HepG2 (cell line): ENCODE data around the gene UBASH3A. TPM values are rescaled to one million over a fixed set of nuclear protein-coding genes. Genes with fewer than 3 reads are reported as not detected.

Source experiments
- NFKBIZ ChIP-seq: IDR thresholded peaks from 2 replicates; pipeline ENCODE4 v1.6.1; 2018; ENCODE audit warnings: missing genetic modification reagents, missing compliant biosample characterization
- RFX1 ChIP-seq: fragments of 450-650 bp; IDR thresholded peaks from 2 replicates; pipeline ENCODE4 v1.6.1; 2017
- RXRA ChIP-seq: sonication (generic); formaldehyde crosslinking; IDR thresholded peaks from 2 replicates; pipeline ENCODE4 v1.5.1; 2020; ENCODE audit warnings: missing genetic modification reagents
- TGIF2 ChIP-seq: IDR thresholded peaks from 2 replicates; pipeline ENCODE4 v1.6.1; 2016; ENCODE audit warnings: control low read depth, missing compliant biosample characterization
- ZFYVE20 ChIP-seq: sonication (generic); formaldehyde crosslinking; IDR thresholded peaks from 2 replicates; pipeline ENCODE4 v1.8.0; 2023; ENCODE audit warnings: low read depth, mild to moderate bottlenecking, moderate library complexity, missing genetic modification reagents, borderline replicate concordance
- ZNF256 ChIP-seq: sonication (generic); formaldehyde crosslinking; conservative IDR thresholded peaks from 2 replicates; pipeline ENCODE4 v1.4.0; 2020; ENCODE audit warnings: missing genetic modification reagents
- ZNF337 ChIP-seq: sonication (generic); formaldehyde crosslinking; IDR thresholded peaks from 2 replicates; pipeline ENCODE4 v1.5.1; 2020; ENCODE audit warnings: missing genetic modification reagents, low read depth, mild to moderate bottlenecking, borderline replicate concordance
- ZNF460 ChIP-seq: sonication (generic); formaldehyde crosslinking; IDR thresholded peaks from 2 replicates; pipeline ENCODE4 v1.5.1; 2020; ENCODE audit warnings: missing genetic modification reagents, mild to moderate bottlenecking, borderline replicate concordance
- polyA plus RNA-seq, 8 experiments: library from polyadenylated mRNA; depleted of rRNA in 3 of 8; stranded (reverse) in 7 of 8; unstranded in 1 of 8; fragments of >200 nt; fragmentation: Illumina TruSeq in 4 of 8; extraction: Trizol in 4 of 8; gene quantifications; 2 replicates each; pipeline versions ENCODE4 v1.2.1 to v1.2.3, GENCODE V29; 2011 to 2016; ENCODE audit warnings: low read depth in 4 of 8, missing spikeins in 1 of 8, mixed read lengths in 1 of 8; ENCODE audit not compliant: insufficient read depth in 1 of 8
- total RNA-seq, 5 experiments: library from RNA; depleted of rRNA; stranded (reverse); fragments of >200 nt; fragmentation: Illumina TruSeq; extraction: Trizol; gene quantifications; 2 replicates each; pipeline ENCODE4 v1.2.3, GENCODE V29; 2016; ENCODE audit warnings: low read depth in 1 of 5
- TF ChIP-seq, protein P1 (sequence below), 2 experiments: fragments of 450-650 bp in 1 of 2; sonication (generic) in 1 of 2; formaldehyde crosslinking in 1 of 2; IDR thresholded peaks; 2 replicates each; pipeline versions ENCODE4 v1.6.1 to v1.8.0; 2016 to 2022; ENCODE audit warnings: antibody characterized with exemption in 1 of 2, mild to moderate bottlenecking in 1 of 2, missing genetic modification reagents in 1 of 2
- TF ChIP-seq, protein P2 (sequence below): sonication (generic); formaldehyde crosslinking; IDR thresholded peaks from 2 replicates; pipeline ENCODE4 v1.4.0; 2020; ENCODE audit warnings: missing genetic modification reagents
- TF ChIP-seq, protein P3 (sequence below): sonication (generic); formaldehyde crosslinking; conservative IDR thresholded peaks from 2 replicates; pipeline ENCODE4 v1.4.0; 2020; ENCODE audit warnings: mild to moderate bottlenecking, missing genetic modification reagents, moderate library complexity
- TF ChIP-seq, protein P4 (sequence below): sonication (generic); formaldehyde crosslinking; conservative IDR thresholded peaks from 2 replicates; pipeline ENCODE4 v1.4.0; 2020; ENCODE audit warnings: missing genetic modification reagents

The UBASH3A gene
- total and polyA plus RNA-seq, 2 of the 13 experiments (the other 11 are each of a cell fraction or from before 2014, with no cell fraction given) = not detected

DNA sequence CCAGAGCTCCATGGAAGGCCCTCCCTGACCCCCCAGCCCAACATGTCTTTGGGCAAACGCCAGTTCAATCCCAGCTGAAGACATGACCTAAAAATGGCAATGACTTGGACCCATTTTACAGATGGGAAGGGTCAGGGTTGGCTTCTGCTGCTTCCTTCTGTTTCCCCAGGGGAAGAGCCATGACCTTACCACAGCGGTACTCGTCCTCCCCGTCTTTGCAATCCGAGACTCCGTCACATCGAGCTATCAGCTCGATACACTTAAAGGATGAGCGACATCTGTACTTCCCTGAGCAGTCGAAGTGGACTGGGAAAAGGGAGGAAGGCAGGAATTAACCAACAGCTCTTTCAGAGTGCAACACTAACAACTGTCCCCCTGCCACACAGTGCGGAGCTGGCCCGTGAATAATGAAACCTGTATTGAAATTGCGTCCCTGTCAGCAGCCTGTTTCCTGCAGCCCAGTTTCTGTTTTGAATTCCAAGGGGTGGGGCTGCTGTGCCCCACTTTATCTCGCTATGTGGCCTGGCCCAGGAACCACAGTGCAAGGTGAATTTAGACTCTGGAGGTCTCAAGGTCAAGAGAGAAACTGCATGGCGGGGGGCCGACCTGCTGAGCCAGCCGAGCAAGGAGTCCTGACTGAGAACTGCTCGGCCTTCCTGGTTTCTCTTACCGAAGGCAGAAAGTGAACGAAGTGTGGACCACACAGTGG is 14.8 kb upstream of the UBASH3A start (continued):
- TF ChIP-seq, protein P1, sequence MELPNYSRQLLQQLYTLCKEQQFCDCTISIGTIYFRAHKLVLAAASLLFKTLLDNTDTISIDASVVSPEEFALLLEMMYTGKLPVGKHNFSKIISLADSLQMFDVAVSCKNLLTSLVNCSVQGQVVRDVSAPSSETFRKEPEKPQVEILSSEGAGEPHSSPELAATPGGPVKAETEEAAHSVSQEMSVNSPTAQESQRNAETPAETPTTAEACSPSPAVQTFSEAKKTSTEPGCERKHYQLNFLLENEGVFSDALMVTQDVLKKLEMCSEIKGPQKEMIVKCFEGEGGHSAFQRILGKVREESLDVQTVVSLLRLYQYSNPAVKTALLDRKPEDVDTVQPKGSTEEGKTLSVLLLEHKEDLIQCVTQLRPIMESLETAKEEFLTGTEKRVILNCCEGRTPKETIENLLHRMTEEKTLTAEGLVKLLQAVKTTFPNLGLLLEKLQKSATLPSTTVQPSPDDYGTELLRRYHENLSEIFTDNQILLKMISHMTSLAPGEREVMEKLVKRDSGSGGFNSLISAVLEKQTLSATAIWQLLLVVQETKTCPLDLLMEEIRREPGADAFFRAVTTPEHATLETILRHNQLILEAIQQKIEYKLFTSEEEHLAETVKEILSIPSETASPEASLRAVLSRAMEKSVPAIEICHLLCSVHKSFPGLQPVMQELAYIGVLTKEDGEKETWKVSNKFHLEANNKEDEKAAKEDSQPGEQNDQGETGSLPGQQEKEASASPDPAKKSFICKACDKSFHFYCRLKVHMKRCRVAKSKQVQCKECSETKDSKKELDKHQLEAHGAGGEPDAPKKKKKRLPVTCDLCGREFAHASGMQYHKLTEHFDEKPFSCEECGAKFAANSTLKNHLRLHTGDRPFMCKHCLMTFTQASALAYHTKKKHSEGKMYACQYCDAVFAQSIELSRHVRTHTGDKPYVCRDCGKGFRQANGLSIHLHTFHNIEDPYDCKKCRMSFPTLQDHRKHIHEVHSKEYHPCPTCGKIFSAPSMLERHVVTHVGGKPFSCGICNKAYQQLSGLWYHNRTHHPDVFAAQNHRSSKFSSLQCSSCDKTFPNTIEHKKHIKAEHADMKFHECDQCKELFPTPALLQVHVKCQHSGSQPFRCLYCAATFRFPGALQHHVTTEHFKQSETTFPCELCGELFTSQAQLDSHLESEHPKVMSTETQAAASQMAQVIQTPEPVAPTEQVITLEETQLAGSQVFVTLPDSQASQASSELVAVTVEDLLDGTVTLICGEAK (IDR thresholded peaks at IDR 0.05) = no peak
- TF ChIP-seq, protein P1 (CRISPR knock-in tag; IDR thresholded peaks at IDR 0.05) = no peak
- TF ChIP-seq ZNF256 (CRISPR knock-in tag) (no peak), NFKBIZ (CRISPR knock-in tag) (no peak), ZNF460 (peak; percentile 13; the same call in 1 of the 2 replicates), TGIF2 (CRISPR knock-in tag) (0 out of 2 replicates have a peak, but pooled peaks have one; percentile 35), ZNF337 (CRISPR knock-in tag) (no peak), RFX1 (no peak), RXRA (peak; percentile 37; the same call in 1 of the 2 replicates), ZFYVE20 (CRISPR knock-in tag) (no peak)
- TF ChIP-seq, protein P2, sequence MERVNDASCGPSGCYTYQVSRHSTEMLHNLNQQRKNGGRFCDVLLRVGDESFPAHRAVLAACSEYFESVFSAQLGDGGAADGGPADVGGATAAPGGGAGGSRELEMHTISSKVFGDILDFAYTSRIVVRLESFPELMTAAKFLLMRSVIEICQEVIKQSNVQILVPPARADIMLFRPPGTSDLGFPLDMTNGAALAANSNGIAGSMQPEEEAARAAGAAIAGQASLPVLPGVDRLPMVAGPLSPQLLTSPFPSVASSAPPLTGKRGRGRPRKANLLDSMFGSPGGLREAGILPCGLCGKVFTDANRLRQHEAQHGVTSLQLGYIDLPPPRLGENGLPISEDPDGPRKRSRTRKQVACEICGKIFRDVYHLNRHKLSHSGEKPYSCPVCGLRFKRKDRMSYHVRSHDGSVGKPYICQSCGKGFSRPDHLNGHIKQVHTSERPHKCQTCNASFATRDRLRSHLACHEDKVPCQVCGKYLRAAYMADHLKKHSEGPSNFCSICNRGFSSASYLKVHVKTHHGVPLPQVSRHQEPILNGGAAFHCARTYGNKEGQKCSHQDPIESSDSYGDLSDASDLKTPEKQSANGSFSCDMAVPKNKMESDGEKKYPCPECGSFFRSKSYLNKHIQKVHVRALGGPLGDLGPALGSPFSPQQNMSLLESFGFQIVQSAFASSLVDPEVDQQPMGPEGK (CRISPR knock-in tag) = peak; percentile 86
- TF ChIP-seq, protein P3, sequence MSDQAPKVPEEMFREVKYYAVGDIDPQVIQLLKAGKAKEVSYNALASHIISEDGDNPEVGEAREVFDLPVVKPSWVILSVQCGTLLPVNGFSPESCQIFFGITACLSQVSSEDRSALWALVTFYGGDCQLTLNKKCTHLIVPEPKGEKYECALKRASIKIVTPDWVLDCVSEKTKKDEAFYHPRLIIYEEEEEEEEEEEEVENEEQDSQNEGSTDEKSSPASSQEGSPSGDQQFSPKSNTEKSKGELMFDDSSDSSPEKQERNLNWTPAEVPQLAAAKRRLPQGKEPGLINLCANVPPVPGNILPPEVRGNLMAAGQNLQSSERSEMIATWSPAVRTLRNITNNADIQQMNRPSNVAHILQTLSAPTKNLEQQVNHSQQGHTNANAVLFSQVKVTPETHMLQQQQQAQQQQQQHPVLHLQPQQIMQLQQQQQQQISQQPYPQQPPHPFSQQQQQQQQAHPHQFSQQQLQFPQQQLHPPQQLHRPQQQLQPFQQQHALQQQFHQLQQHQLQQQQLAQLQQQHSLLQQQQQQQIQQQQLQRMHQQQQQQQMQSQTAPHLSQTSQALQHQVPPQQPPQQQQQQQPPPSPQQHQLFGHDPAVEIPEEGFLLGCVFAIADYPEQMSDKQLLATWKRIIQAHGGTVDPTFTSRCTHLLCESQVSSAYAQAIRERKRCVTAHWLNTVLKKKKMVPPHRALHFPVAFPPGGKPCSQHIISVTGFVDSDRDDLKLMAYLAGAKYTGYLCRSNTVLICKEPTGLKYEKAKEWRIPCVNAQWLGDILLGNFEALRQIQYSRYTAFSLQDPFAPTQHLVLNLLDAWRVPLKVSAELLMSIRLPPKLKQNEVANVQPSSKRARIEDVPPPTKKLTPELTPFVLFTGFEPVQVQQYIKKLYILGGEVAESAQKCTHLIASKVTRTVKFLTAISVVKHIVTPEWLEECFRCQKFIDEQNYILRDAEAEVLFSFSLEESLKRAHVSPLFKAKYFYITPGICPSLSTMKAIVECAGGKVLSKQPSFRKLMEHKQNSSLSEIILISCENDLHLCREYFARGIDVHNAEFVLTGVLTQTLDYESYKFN (CRISPR knock-in tag) = peak; percentile 48; the same call in 1 of the 2 replicates
- TF ChIP-seq, protein P4, sequence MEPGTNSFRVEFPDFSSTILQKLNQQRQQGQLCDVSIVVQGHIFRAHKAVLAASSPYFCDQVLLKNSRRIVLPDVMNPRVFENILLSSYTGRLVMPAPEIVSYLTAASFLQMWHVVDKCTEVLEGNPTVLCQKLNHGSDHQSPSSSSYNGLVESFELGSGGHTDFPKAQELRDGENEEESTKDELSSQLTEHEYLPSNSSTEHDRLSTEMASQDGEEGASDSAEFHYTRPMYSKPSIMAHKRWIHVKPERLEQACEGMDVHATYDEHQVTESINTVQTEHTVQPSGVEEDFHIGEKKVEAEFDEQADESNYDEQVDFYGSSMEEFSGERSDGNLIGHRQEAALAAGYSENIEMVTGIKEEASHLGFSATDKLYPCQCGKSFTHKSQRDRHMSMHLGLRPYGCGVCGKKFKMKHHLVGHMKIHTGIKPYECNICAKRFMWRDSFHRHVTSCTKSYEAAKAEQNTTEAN (CRISPR knock-in tag) = no peak; the same call in 1 of the 2 replicates
